Stimulated activated CD4-positive, alpha-beta T cell treated with anti-CD3 and anti-CD28 coated beads, Interleukin-15, amount 100 ng/mL, for 24 hours (primary cell): ENCODE data around the gene RAD54L.
"Not testable (repeated sequence)": the region's sequence is repeated elsewhere in the genome, so short reads cannot be mapped to it uniquely, and the experiment has no call there.

Experiments
- DNase-seq: peaks from one replicate; pipeline ENCODE4 v3.0.0-alpha.2; 2020

Gene RAD54L

DNA sequence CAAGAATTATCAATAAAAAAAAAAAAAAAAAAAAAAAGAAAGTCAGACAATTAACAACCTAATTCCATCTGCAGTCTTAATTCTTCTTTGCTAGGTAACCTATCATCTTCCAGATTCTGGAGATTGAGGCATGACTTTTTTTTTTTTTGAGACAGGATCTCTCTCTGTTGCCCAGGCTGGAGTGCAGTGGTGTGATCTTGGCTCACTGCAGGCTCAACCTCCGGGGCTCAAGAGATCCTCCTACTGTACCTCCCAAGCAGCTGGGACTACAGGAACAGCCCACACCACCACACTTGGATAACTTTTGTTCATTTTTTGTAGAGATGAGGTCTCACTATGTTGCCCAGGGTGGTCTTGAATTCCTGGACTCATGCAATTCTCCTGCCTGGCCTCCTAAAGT lies 4.6 kb upstream of the RAD54L start:
- no peak for DNase-seq

DNA sequence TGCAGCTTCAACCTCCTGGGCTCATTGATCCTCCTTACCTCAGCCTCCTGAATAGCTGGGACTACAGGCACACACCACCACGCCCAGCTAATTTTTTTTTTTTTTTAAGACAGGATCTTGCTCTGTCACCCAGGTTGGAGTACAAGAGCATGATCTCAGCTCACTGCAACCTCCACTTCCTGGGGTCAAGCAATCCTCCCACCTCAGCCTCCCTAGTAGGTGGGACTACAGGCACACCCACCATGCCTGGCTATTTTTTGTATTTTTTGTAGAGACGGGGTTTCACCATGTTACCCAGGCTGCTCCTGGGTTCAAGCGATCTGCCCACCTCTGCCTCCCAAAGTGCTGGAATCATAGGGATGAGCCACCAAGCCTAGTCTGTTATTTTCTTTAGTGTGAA lies 3.7 kb upstream of the RAD54L start:
- DNase-seq, result not testable (repeated sequence)

DNA sequence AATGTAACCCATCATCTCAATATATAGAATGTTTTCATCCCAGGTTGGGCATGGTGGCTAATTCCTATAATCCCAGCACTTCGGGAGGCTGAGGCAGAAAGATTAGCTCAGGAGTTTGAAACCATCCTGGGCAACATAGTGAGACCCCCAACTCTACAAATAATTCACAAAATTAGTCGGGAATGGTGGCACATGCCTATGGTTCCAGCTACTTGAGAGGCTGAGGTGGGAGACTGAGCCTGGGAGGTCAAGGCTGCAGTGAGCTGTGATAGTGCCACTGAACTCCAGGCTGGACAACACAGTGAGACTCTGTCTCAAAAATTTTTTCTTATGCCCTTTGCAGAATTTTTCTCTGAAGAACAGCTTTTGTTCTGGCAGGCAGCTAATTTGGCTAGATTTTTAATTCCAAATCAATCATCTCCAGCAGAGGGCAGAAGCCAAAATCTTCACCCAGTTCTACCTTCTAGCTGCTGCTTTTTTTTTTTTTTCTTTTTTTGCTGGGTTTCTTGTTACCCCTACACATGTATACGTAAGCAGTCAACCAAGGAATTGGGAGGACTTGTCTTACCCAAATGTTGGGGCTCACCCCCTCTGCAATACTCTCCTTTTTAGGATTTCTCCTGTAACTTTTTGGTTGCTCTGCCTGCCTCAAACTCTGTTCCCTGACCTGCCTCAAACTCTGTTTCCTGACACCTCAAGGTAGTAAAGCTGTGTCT lies 2.7 kb upstream of the RAD54L start:
- no peak for DNase-seq

DNA sequence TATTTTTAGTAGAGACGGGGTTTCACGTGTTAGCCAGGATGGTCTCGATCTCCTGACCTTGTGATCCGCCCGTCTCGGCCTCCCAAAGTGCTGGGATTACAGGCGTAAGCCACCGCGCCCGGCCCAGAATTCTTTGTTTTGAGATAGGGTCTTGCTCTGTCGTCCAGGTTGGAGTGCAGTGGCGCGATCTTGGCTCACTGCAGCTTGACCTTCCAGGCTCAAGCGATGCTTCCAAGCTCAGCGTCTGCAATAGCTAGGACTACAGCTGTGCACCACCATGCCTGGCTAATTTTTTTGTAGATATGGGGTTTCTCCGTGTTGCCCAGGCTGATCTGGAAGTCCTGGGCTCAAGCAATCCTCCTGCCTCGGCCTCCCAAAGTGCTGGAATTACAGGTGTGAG lies 1.4 kb upstream of the RAD54L start:
- DNase-seq, result not testable (repeated sequence)

DNA sequence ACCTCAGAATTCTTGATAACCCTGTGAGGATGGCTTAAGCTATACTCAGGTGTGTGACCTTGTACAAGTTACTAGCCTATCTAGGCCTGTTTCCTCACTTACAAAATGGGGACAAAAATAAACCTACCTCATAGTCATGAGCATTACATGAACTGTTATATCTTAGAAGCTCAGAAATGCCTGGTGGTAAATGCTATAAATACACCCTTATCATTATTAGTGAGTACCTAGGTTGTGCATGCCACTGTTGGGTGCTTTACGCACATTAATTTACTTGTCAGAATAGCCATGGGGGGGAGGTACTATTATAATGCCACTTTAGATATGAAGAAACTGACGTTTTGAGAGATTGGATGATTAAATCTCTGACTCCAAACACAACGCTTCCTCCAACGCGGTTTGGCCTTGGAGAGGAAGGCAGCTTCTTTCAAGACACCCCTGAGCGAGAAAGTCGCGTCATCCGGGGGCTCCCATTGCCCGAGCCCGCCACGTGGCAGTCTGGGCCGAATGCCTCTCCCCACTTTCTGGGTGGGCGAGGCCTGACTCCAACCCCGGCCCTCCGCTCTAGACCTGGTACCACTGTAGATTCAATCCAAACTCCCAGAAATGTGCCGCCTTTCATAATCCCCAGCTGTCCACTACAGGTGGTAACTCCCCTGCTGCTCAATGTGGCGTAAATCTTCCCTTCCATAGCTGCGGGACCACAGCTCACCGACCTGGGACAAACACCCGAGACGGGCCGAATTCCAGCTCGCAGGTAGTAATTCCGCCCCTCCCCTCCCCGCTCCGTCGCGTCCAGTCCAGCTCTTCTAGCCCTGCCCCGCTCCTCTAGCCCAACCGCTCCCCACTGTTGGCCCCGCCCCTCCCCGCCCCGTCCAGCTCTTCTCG lies 771 bp upstream of the RAD54L start:
- peak; percentile 77 for DNase-seq

DNA sequence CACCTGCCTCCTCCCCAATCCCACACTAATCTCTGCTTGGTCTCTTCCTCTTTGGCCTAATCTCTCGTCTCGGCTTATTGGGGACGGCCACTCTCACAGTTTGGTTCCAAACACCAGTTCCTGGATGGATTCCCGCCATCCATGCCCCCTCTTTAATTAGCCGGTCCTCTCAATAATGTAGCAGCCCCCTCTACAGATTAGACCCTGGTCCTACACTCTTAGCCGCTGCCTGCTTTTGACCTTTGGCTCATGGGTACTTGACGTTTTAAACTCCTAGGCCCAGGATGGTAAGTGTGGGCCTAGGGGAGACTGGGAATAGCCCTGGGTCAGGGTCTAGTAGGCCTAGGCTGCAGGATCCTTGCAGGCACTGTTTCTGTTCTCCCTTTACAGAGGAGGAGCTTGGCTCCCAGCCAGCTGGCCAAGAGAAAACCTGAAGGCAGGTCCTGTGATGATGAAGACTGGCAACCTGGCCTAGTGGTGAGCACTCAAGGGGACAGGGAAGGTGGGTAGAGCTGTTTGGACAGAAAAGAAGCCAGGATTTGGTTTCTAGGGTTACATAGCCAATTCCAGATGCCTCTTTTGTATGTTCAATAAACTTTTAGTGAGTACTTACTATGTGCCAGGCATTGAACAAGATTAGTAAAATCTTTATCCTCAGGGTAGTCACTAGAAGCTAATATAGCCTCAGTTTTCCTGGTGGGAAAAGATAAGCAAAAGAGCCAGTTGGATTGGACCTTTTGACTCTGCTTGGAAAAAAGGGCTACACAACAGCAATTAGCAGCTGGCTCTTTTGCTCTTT lies 758 bp downstream of the RAD54L start:
- DNase-seq, result peak; percentile 69

DNA sequence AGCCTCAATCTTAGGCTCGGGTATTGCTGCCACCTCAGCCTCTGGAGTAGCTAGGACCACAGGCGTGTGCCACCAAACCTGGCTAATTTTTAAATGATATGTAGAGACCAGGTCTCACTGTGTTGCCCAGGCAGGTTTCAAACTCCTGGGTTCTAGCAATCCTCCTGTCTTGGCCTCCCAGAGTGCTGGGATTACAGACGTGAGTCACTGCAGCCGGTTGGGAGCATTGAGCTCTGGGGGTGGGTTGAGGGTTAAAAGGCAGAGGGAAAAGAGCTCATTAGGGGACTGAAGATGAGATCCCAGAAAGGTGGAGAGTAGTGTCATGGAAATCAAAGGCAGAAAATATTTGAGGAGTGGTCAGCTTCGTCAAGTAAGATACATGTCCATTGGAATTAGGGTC lies 7.1 kb downstream of the RAD54L start:
- no peak for DNase-seq

DNA sequence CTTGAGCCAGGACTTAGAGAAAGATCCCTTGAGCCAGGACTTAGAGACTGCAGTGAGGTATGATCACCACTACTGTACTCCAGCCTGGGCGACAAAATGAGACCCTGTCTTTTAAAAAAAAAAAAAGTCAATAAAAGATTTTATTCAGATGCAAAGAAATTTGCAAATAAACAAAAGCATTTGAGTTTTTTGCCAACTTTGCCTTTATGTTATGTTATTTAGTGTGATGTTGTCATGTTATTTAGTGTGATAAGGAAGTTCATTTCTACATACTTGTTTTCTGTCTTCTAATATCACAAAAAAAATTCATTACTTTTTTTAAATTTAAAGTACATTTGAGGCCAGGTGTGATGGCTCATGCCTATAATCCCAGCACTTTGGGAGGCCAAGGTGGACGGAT lies 9.0 kb downstream of the RAD54L start:
- no peak for DNase-seq

DNA sequence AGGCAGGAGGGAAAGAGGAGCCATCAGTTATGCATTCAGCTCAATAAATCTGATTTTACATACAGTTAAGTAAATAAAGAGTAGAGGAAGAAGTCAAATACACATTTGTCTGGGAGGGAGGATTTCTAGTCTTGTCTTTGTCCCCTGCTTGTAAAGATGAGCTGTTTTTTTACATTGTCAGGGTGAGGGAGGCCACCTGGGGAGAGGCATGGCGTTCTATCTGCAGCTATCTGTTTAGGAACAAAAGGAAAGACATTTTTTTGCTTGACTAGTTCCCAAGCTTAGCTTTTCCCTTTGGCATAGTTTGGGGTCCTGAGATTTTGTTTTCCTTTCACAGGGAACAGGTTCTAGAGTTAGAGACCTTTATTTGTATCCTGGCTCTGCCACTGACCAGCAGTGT lies 14.9 kb downstream of the RAD54L start:
- no peak for DNase-seq

DNA sequence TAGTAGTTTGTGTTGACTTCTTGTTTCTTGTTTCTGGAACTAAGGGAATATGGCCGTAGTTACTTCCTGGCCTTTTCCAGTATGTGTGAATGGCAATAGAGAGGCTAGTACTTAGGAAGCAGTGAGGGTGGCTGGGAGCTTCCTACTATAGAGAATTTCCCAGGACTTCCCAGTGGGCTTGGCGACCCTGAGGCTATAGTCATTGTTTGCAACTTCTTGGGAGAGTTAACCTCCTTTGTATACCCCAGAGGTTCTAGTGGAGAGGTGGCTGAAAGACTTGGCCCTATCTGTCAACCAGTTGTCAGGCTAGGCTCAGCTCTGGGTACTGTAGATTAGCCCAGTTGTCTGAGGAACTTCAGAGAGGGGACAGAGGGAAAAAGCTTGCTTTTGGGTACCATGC lies 15.6 kb downstream of the RAD54L start:
- DNase-seq, result no peak

DNA sequence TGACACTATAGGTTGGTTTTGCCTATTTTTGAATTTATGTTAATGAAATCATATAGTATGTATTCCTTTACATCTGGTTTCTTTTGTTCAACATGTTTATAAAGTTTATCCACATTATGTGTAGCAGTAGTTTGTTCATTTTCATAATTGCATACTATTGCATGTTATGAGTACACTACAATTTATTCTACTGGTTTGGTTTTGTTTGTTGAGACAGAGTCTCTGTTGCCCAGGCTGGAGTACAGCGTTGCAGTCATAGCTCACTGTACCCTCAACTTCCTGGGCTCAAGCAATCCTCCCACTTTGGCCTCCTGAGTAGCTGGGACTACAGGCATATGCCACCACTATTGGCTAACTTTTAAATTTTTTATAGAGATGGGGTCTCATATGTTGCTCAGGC lies 21.0 kb downstream of the RAD54L start:
- no peak for DNase-seq

DNA sequence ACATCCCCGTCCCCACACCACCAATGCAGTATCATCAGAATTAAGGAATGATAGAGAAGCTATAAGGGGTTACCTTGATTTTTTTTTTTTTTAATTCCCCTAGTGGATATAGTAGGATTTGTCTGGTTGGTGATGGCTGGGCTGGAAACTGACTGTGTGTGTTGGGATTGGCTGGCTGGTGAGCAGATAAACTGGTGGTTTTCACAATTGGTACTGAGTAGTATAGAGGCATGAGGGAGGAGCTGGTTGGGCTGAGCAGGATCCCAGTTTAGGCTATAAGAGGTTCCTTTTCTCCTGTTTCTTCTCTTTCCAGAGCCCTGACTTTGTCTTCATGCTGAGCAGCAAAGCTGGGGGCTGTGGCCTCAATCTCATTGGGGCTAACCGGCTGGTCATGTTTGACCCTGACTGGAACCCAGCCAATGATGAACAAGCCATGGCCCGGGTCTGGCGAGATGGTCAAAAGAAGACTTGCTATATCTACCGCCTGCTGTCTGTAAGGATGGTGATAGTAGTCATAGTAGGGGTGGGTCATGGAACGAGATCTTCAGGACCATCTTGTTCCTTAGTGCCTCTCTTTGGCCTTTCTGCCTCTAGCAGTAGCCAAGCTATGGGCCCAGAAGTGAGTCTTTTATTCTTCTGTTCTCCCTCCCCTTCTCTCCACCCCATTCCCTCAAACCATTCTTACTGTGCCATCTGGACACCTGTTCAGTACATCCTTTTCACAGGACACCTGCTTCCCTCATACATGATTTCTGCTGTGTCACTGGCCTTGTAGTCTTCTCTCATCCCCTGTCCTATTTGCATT lies 26.9 kb downstream of the RAD54L start:
- no peak for DNase-seq

DNA sequence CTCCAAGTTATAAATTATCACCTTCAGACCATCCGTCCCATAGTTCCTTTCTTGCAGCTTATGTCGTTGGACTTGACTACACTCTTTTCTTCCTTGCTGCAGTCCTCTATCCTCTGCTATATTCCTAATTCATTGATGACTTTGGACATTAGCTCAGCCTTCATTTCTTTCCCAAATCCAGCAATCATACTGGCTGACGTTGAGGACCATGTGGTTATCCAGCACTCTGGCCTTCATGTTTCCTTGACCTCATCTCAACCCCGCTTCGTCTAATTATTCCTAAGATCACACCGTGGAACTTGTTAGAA lies 27.4 kb downstream of the RAD54L start:
- DNase-seq, result no peak

DNA sequence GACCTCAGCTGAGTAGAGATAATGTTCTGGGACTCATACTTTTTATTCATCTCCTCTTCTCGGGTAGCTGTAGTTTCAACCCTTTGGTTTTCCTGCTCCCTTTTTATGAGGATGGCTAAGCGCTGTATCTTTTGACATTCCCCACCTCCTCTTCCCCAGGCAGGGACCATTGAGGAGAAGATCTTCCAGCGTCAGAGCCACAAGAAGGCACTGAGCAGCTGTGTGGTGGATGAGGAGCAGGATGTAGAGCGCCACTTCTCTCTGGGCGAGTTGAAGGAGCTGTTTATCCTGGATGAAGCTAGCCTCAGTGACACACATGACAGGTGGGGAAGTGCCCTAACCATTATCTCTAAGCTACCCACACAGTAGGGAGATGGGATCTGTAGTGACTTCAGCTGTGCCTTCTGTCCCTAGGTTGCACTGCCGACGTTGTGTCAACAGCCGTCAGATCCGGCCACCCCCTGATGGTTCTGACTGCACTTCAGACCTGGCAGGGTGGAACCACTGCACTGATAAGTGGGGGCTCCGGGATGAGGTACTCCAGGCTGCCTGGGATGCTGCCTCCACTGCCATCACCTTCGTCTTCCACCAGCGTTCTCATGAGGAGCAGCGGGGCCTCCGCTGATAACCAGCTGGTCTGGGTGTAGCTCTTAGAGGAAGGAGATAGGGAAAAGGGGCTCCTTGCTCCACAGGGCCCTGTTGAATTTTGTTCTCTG lies 30.3 kb downstream of the RAD54L start:
- DNase-seq, result no peak

DNA sequence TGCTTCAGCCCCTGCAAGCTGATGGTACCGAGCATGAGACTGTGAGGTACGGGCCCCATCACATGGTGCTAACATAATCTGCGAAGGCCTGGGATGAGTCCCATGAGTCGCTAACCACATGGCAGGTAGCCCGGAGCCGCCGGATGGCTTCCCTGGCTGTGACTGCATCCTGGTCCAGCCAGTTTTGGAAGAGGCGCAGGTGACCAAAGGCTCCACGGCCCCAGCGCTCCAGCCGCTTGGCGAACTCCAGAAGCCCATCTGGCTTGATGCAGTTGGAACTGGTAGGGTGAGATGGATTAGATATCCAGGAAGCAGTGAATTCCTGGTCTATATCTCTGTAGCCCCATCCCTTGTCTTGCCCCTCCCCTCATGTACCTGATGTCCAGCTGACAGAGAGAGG lies 31.2 kb downstream of the RAD54L start:
- no peak for DNase-seq

DNA sequence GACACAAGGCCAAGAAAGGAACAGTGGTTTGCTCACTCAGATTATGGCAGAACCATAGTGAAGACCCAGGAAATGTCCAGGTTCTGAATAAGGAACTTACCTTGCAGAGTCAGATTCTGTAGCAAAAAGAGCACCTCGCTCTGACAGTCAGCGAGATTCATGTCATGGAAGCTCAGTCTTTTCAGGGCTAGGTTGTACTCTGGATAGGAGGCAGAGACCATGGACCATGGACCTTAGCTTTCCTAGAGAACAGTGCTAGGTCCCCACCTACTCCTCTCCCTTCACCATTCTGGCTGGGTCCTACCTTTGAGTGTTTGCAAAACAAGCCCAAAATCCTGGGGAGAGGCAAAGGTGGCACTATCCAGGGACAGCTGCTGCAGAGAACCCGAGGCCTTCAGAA lies 32.5 kb downstream of the RAD54L start:
- no peak for DNase-seq

DNA sequence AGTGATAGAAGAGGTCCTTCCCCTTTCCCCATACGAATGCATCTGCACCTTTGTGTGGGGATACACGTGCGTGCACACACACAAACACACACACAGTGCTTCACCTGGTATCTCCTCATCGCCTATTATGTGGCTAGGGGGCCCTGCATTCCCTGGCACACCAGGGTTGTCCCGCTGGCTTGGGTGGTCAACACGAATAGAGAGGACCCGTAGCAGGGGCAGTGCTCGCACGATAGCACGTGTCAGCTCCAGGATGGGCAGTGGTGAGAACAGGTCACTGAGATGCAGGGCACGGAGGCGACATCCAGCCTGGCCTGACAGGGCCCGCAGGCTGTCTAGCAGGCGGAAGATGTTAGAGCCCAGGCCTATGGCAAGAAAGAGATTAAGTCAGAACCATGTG lies 33.5 kb downstream of the RAD54L start:
- DNase-seq, result no peak

DNA sequence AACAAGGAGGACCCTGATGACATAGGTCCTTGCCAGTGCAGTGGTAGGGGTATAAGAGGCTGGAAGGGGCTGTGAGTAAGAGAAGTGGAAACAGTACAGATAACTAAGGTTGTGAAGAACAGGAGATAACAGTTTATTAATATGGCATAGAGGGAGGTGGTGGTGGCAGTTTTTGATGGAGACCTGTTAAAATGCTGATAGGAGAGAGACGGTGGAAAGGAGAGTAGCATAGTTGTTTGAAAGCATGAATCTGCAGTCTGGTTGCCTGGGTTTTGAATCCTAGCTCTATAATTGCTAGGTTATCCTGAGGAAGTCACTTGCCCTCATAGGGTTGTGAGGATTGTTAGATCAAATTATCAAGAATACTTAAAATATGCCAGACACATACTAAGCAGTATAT lies 36.5 kb downstream of the RAD54L start:
- DNase-seq, result no peak

DNA sequence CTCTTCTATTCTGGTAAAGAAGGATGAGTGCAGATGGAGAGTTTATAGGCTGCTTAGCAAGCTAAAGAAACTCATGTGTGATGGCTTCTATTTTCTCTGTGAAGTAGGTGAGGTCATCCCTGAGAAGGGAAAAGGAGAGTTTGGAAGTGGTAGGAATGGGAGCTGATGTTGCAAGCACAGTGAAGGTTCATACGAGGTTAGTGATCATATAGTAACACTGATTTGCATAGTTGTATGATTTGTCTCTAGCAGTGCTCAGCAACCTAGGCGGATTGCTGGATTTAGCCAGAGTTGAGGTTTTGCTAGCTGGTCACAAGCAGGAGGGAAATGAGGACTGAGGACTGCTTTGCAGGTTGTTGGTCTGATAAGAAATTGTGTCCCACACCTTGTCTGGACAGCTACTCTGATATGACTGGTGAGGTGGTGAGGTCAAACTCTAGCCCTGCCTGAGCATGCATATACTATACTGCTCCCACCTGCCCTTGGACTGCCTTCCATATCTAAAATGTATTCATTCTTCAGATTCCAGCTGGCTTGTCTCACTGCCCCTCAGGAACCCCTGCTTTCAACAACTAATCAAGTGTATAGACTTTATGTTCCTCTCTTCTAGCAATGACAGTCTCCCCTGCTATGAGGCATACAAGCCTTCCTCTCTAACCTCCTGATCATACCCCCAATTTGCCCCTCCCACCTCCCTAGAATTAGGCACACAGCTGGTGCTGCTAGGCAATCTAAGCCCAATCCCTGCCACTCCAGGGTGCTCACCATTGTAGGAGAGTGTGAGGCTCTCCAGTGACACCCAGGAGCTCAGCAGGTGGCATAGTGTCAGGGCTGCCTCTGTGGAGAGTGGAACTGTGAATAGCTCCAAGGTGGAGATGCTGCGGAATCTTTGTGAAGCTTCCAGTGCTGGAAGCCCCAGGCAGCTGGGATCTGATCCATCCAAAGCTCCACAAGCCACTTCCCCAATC lies 37.3 kb downstream of the RAD54L start:
- no peak for DNase-seq

DNA sequence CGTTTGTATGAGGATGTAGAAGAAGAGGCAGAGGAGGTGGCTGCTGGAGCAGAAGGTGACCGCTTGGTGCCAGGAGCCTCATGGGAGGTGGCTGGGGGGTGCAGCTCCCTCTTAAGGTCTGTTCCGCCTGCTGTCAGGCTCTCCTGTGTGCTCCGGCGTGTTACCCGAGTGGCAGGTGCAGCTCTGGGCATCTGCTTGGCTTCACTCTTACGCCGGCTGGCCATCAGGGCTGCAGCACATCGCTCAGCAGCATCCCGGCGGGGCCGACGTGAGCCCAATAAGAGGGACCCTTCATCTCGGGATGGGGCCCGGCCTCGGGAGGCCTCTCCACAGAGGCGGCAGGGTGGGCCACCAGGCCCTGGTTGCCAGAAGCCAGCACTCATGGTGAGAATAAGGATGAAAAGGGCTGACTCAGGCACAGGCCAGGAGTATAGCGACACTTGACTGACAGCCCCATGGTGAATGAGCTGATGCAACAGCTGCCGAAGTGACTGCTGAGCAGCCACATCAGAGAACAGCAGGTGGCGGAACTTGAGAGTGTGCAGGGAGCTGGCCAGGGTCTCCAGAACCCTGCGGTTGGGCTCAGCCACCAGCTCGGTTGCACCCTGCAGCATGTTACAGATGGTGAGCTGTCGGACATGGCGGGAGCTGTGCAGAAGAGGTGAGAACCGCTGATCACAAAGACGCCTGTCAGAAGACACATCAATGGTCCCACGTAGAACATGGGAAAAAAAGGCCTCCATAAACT lies 38.3 kb downstream of the RAD54L start:
- DNase-seq, result peak; percentile 49
